ENCODE measurements around the gene CXCL3. TPM values are rescaled to one million over a fixed set of nuclear protein-coding genes. Genes with fewer than 3 reads are reported as not detected.

The CXCL3 gene
- total and polyA plus RNA-seq, 9 of the 15 experiments (the other 6 are each of a cell fraction or from before 2014, with no cell fraction given): 2.3 to 8.9 (median 6.1) TPM

- TF ChIP-seq ZNF609 (CRISPR knock-in tag; IDR thresholded peaks at IDR 0.05; ENCODE audit: borderline replicate concordance): no peak
- TF ChIP-seq, protein P1, sequence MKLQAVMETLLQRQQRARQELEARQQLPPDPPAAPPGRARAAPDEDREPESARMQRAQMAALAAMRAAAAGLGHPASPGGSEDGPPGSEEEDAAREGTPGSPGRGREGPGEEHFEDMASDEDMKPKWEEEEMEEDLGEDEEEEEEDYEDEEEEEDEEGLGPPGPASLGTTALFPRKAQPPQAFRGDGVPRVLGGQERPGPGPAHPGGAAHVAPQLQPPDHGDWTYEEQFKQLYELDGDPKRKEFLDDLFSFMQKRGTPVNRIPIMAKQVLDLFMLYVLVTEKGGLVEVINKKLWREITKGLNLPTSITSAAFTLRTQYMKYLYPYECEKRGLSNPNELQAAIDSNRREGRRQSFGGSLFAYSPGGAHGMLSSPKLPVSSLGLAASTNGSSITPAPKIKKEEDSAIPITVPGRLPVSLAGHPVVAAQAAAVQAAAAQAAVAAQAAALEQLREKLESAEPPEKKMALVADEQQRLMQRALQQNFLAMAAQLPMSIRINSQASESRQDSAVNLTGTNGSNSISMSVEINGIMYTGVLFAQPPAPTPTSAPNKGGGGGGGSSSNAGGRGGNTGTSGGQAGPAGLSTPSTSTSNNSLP (IDR thresholded peaks at IDR 0.05; ENCODE audit: borderline replicate concordance, low read depth, low read length): no peak
- TF ChIP-seq NUFIP1 (IDR thresholded peaks at IDR 0.05; ENCODE audit: partially characterized antibody): no peak
- TF ChIP-seq MTF1 (CRISPR knock-in tag; IDR thresholded peaks at IDR 0.05; ENCODE audit: borderline replicate concordance): no peak
- TF ChIP-seq BDP1 (IDR thresholded peaks at IDR 0.05; ENCODE audit: insufficient read depth, insufficient read length): no peak
- TF ChIP-seq, protein P2, sequence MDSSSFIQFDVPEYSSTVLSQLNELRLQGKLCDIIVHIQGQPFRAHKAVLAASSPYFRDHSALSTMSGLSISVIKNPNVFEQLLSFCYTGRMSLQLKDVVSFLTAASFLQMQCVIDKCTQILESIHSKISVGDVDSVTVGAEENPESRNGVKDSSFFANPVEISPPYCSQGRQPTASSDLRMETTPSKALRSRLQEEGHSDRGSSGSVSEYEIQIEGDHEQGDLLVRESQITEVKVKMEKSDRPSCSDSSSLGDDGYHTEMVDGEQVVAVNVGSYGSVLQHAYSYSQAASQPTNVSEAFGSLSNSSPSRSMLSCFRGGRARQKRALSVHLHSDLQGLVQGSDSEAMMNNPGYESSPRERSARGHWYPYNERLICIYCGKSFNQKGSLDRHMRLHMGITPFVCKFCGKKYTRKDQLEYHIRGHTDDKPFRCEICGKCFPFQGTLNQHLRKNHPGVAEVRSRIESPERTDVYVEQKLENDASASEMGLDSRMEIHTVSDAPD (CRISPR knock-in tag; IDR thresholded peaks at IDR 0.05): no peak
- TF ChIP-seq ETV5 (CRISPR knock-in tag; IDR thresholded peaks at IDR 0.05; ENCODE audit: low read depth): no peak
- 0 out of 2 replicates have a peak, but pooled peaks have one; percentile 36 for TF ChIP-seq MECOM (CRISPR knock-in tag; IDR thresholded peaks at IDR 0.05)
- TF ChIP-seq CREB3 (tag; conservative IDR thresholded peaks at IDR 0.05; ENCODE audit: low read depth): peak; percentile 55; the same call in 1 of the 2 replicates
- TF ChIP-seq ZNF76 (CRISPR knock-in tag; IDR thresholded peaks at IDR 0.05; ENCODE audit: borderline replicate concordance): no peak
- TF ChIP-seq STAG1 (CRISPR knock-in tag; IDR thresholded peaks at IDR 0.05; ENCODE audit: borderline replicate concordance): no peak
- no peak for TF ChIP-seq HMG20B (CRISPR knock-in tag; IDR thresholded peaks at IDR 0.05)
- TF ChIP-seq HIVEP1 (CRISPR knock-in tag; IDR thresholded peaks at IDR 0.05): no peak
- no peak for TF ChIP-seq ZNF217 (CRISPR knock-in tag; IDR thresholded peaks at IDR 0.05)
- TF ChIP-seq FOXA3 (CRISPR knock-in tag; conservative IDR thresholded peaks at IDR 0.05 in 1 of 2, IDR thresholded peaks at IDR 0.05 in 1 of 2): no peak
- TF ChIP-seq THRB (CRISPR knock-in tag; conservative IDR thresholded peaks at IDR 0.05): no peak
- TF ChIP-seq DMBX1 (CRISPR knock-in tag; IDR thresholded peaks at IDR 0.05; ENCODE audit: borderline replicate concordance): peak; percentile 68; the same call in 1 of the 2 replicates
Observed at GRCh38 chr4:74058048-74058651, 19.7 kb upstream of the CXCL3 start (continued).

Data from K562 (cell line).